GM21515 (cell line): ENCODE data around the gene CXCL13.
"Not testable (repeated sequence)": the region's sequence is repeated elsewhere in the genome, so short reads cannot be mapped to it uniquely, and the experiment has no call there.

ENCODE experiments used
- ATAC-seq: cut with Tn5 transposase; IDR thresholded peaks from one replicate; pipeline ENCODE4 v1.9.1; 2021; ENCODE audit not compliant: unreplicated experiment

Gene CXCL13

DNA sequence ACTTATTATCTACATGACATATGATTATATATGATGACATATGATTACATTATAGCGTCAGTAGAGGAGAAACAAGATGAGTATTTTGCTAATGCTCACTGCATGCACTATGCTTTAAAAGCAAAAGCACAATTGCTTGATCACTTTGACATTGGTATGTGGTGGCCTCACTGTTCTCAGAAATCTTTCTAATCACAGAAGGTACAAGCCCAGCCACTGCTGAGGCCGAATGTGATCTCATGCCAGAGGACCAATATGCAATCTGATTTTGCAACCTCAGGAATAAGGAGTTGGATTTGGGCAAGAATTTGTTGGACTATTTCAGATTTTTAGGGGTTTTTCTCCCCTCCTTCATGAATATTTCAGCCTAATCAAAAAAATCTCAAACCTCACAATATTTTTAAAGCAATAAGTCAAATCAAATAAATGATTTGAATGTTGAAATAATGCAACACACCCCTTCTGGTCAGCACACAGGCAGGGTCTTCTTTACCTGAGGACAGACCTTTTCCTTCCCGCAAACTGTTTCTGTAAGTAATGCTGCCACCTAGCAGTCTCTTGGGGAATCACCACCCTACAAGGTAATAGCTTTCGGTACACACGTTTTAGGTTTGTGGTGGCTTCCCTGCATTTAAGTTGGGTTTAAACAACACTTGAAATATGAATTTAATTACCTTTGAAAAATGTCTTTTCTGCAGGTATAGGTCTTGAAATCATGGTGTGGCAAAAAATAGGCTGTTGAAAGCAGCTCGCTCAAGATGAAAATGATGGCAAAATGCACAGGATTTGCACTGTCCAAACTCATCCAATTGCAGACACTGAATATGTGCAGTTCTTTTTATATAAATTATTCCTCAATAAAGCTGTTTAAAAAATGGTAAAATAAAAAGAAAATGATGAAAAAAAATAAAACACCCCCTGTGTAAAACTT is 4.8 kb upstream of the CXCL13 start:
- no peak for ATAC-seq

- no peak for ATAC-seq
Observed at GRCh38 chr4:77601614-77602187, 3.9 kb upstream of the CXCL13 start.

DNA sequence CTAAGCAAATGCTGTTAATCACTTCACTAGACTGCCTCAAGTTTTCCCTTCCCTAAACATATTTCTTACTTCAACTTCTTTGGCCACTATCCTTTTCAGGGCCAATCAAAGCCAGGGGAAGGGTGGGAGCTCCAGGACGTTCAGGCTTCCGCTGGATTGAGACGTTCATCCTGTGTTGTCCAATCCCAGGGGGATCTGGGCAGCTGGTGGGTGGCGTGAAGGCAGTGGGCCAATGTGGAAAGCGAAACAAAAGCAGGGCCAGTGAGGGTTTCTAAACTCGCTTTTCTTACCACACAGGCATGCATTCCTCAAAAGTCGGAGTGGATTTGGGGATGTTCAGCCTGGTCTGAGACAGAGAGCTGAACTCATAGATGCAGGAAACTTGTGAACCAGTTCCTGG is 7.6 kb downstream of the CXCL13 start:
- ATAC-seq: no peak

DNA sequence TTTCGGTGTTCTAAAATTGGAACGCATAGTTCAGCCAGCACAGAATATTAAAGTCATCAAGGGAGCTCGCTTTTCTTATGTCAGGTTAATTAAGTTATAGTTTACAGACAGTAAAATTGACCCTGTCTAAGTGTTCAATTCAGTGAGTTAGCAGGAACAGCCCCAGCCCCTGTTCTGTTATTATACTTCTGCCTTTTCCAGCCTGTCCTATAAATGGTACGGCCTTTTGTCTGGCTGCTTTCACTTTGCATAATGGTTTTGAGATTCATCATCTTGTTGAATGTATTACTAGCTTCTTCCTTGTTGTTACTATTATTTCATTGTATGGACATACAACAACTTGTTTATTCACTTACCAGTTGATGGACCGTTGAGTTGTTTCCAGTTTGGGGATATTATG is 9.5 kb downstream of the CXCL13 start:
- no peak for ATAC-seq

- ATAC-seq: no peak
Observed at GRCh38 chr4:77617203-77617602, 11.6 kb downstream of the CXCL13 start.

DNA sequence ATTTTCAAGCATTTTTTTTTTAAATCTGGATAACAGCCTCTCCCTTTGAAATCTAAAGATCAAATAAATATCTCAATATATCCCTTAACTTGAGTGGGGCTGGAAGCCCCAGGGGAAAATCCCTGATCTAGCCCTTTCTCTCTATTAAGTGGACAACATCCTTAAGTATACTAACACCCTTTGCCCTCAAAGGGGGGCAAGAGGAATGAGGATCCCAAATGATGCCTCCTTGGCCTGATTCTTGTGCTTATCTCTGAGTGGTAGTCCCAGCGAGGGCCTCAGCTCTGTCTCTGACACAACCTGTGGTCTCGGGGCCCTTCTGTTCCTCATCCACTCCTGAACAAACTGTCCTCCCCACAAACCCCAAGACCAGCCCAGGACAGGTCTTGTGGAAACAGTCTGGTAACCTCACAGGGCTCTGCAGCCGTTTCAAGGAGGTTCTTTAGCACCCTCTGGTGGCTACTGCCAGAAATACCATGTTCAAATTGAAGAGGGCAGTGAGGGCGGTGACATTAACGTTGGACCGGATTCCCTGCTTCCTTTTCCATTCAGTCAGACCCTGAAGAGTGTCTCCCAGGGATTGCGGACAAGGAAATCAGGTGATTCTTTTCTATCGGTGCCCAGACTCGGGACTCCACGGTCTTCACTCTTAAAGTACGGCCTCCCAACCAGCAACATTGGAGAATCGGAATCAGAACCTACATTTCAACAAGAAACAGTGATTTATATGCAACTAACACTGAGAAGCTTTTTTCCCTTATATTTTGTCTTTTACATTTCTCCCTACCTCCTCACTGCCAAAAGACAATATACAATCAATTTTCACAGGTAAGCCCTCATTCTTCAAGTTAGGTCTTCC is 13.0 kb downstream of the CXCL13 start:
- peak; percentile 89 for ATAC-seq

DNA sequence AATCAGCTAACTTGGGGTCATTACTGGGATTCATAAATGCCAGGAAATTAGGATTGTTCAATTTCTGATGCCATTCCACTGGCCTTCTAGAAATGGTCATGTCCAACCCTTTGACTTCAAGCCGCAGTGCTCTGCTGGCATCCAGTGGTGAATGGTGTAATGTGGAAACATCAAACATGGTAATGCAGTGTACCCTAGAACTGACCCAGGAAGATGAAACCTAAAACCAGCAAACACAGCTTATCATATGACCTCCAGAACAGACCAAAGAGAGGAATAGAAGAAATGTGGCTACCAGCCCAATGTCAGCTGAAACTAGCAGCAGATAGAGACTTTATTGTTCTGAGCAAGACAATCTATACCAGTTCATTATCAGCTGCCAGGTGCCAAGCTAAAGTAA is 13.8 kb downstream of the CXCL13 start:
- no peak for ATAC-seq

GRCh38 chr4:77621254-77621653 is 15.6 kb downstream of the CXCL13 start:
- ATAC-seq: no peak

- no peak for ATAC-seq
Observed at GRCh38 chr4:77623091-77623490, 17.5 kb downstream of the CXCL13 start.

- no peak for ATAC-seq
Observed at GRCh38 chr4:77624213-77624612, 18.6 kb downstream of the CXCL13 start.

DNA sequence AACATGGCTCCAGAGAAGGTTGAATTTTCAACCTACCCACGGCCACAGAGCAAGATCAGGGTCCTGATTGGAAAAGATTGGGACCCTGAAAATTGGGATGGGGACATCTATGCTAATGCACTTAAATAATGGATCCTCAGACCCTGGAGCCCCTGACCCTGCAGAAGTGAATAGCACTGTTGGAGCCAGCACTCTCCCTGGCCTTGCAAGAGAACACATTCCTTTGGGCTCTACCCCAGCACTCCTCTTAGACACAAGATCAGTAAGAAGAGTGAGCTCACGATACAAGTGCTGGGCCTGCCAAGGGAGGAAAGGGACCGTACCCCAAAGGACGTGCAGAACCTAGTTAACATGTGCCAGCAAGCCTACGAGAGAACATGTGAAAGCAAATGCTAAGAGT is 19.9 kb downstream of the CXCL13 start:
- ATAC-seq: no peak

DNA sequence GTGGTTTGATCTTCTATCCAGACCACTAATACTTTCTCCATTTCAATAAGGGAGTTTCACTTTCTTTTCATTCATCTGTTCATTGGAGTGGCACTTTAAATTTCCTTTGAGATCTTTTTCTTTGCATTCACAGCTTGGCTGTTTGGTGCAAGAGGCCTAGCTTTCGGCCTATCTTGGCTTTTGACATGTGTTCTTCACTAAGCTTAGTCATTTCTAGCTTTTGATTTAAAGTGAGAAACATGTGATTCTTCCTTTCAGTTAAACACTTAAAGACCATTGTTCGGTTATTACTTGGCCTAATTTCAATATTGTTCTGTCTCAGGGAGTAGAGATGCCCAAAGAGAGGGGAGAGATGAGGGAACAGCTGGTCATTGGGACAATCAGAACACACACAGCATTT is 24.3 kb downstream of the CXCL13 start:
- peak; percentile 67 for ATAC-seq

DNA sequence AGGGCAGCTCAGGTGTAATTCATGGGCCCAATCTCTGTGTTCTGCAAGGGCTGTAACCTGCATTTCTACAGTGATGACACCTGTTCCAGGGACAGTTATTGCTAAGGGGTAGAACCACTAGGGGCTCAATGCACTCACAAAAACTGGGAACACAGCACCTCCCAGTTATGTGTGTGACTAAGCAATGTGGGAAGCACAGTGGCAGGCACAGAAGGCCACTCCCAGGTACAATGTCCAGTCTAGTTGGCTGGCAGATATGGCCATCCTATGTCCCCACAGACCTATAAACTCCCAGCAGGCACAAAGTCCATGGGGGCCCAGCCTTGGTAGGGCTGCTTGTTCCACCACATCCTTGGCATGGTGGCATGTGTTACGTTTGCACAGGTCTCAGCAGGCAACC is 25.7 kb downstream of the CXCL13 start:
- no peak for ATAC-seq

GRCh38 chr4:77634132-77634785 is 28.6 kb downstream of the CXCL13 start:
- ATAC-seq: no peak

- no peak for ATAC-seq
Observed at GRCh38 chr4:77635246-77635645, 29.6 kb downstream of the CXCL13 start.

DNA sequence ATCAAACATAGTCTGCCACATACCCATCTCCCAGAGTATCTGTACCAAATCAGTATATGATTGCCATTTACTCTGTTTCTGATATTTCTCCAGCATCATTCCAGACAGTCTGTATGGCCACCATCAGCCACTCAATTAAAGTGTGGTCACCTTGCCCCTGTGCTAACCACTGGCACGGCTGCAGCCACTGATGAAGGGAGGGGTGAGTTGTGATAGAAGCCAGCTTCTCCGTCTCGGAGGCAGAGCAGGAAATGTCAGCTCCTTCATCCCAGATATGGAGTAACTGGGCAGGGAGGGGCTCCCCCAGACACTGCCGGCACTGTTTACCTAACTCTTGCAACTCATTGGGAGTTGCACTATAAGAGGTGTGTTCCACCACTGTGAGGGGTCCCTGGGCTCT is 30.3 kb downstream of the CXCL13 start:
- ATAC-seq: no peak

DNA sequence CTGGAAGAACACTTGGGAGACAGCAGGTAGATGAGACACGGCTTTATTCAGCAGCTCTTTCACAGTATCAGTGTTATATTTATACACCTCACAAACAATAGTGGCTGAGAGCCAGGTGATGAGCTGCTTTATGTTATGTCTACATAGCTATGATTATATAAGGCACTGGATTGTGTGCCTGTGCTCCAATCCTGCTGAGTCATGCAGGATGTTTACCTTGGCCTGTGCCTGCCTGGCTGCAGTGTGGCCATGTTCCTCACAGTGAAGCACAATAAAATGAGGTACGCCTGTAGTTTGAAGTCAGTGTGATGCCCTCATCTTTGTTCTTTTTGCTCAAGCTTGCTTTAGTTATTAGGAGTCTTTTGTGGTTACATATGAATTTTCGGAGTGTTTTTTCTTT is 31.3 kb downstream of the CXCL13 start:
- ATAC-seq: no peak

- not testable (repeated sequence) for ATAC-seq
Observed at GRCh38 chr4:77644069-77644468, 38.4 kb downstream of the CXCL13 start.

- no peak for ATAC-seq
Observed at GRCh38 chr4:77650787-77651186, 45.2 kb downstream of the CXCL13 start.

GRCh38 chr4:77651820-77652219 is 46.2 kb downstream of the CXCL13 start:
- no peak for ATAC-seq

GRCh38 chr4:77652237-77652897 is 46.7 kb downstream of the CXCL13 start:
- no peak for ATAC-seq
